T-cell (primary cell): ENCODE results near the gene CBFA2T2. TPM values are rescaled to one million over a fixed set of nuclear protein-coding genes. Genes with fewer than 3 reads are reported as not detected.
A peak's percentile ranks its signal among the peaks of the same experiment; 100 is the strongest.
"Not testable (repeated sequence)": the region's sequence is repeated elsewhere in the genome, so short reads cannot be mapped to it uniquely, and the experiment has no call there.

ENCODE experiments used
- ATAC-seq, 4 experiments: fragments of 200-7000 bp in 3 of 4; fragments of 150-1000 bp in 1 of 4; cut with Tn5 transposase; replicated peaks in 1 of 4; 1 replicate in 3 of 4; 2 replicates in 1 of 4; pipeline ENCODE4 v1.10.0; 2021; ENCODE audit warnings: moderate library complexity in 3 of 4, mild to moderate bottlenecking in 2 of 4, moderate number of reproducible peaks in 1 of 4
- CTCF ChIA-PET, 2 donors: fragments of 300-600 bp; sonication (Branson Sonifier 250); formaldehyde crosslinking; loops; one replicate each; lab custom pipeline; 2022; ENCODE audit warnings: antibody characterized with exemption in 2 of 2; lab: Charles Lee
- POLR2A ChIA-PET, 2 donors: fragments of 300-600 bp; sonication (Branson Sonifier 250); formaldehyde crosslinking; loops; one replicate each; lab custom pipeline; 2022; ENCODE audit warnings: antibody characterized with exemption in 2 of 2; lab: Charles Lee
- DNase-seq, 35 experiments: peaks; one replicate each; pipeline versions ENCODE4 v3.0.0 to v3.0.0-alpha.2; 2013 to 2023
- H3K27ac ChIP-seq: one replicate; pipeline ENCODE4 v1.5.1; 2013; ENCODE audit warnings: low read length
- H3K27me3 ChIP-seq, 2 experiments: replicated peaks in 1 of 2; 1 replicate in 1 of 2; 2 replicates in 1 of 2; pipeline versions ENCODE4 v1.6.1 to v1.7.0; 2013; ENCODE audit warnings: low read length in 1 of 2, mixed read lengths in 1 of 2; ENCODE audit not compliant: control insufficient read depth in 2 of 2, insufficient read depth in 2 of 2; ENCODE audit errors: extremely low read depth in 1 of 2
- H3K36me3 ChIP-seq, 2 donors: 1 replicate in 1 of 2; 2 replicates in 1 of 2; pipeline versions ENCODE4 v1.6.1 to v1.7.0; 2013; ENCODE audit warnings: low read length in 1 of 2; ENCODE audit not compliant: control insufficient read depth in 2 of 2, insufficient read depth in 1 of 2; ENCODE audit errors: extremely low read depth in 1 of 2
- H3K4me1 ChIP-seq, 2 experiments: 1 replicate in 1 of 2; 2 replicates in 1 of 2; pipeline versions ENCODE4 v1.6.1 to v1.7.0; 2013; ENCODE audit warnings: low read length in 2 of 2, mixed read lengths in 1 of 2; ENCODE audit not compliant: insufficient read depth in 2 of 2, control insufficient read depth in 1 of 2; ENCODE audit errors: extremely low read depth in 1 of 2
- H3K4me3 ChIP-seq, 2 donors: 1 replicate in 1 of 2; 2 replicates in 1 of 2; pipeline versions ENCODE4 v1.5.1 to v1.7.0; 2013; ENCODE audit warnings: mild to moderate bottlenecking in 2 of 2, low read length in 1 of 2, moderate library complexity in 1 of 2; ENCODE audit not compliant: control insufficient read depth in 1 of 2; ENCODE audit errors: extremely low read depth in 1 of 2
- H3K9me3 ChIP-seq: 2 replicates; pipeline ENCODE4 v1.7.0; 2013
- H3K27ac Mint-ChIP-seq, 2 donors: one replicate each; pipeline ENCODE4 v1.8.0; 2020 to 2021; ENCODE audit warnings: mild to moderate bottlenecking in 2 of 2, mixed read lengths in 2 of 2
- H3K27me3 Mint-ChIP-seq, 2 donors: one replicate each; pipeline ENCODE4 v1.8.0; 2021 to 2022; ENCODE audit warnings: mixed read lengths in 2 of 2
- H3K36me3 Mint-ChIP-seq: one replicate; pipeline ENCODE4 v1.8.0; 2021; ENCODE audit warnings: mixed read lengths
- H3K4me1 Mint-ChIP-seq, 3 donors: one replicate each; pipeline ENCODE4 v1.8.0; 2020 to 2022; ENCODE audit warnings: mixed read lengths in 3 of 3, mild to moderate bottlenecking in 1 of 3
- H3K4me3 Mint-ChIP-seq, 3 donors: one replicate each; pipeline ENCODE4 v1.8.0; 2020 to 2022; ENCODE audit warnings: mild to moderate bottlenecking in 3 of 3, mixed read lengths in 3 of 3, moderate library complexity in 3 of 3
- H3K9me3 Mint-ChIP-seq, 3 donors: one replicate each; pipeline ENCODE4 v1.8.0; 2020 to 2022; ENCODE audit warnings: mixed read lengths in 3 of 3
- WGBS: methylation state at CpG from one replicate; pipeline ENCODE4 v1.1.5; 2013; ENCODE audit warnings: missing lambda C conversion rate; ENCODE audit not compliant: insufficient coverage; 5-methylcytosine and 5-hydroxymethylcytosine counted together
- total RNA-seq, 35 experiments: library from RNA in 6 of 35; stranded (reverse) in 6 of 35; fragments of 120-200 nt in 1 of 35; gene quantifications; one replicate each; pipeline versions ENCODE4 v1.2.1 to v1.2.4 and lab custom pipeline; 2013 to 2026

The CBFA2T2 gene
- total RNA-seq, 5 donors from 2014 or later (not counting 1 experiment from before 2014, with no cell fraction given): 25.2 to 34.2 (median 31.0) TPM

DNA sequence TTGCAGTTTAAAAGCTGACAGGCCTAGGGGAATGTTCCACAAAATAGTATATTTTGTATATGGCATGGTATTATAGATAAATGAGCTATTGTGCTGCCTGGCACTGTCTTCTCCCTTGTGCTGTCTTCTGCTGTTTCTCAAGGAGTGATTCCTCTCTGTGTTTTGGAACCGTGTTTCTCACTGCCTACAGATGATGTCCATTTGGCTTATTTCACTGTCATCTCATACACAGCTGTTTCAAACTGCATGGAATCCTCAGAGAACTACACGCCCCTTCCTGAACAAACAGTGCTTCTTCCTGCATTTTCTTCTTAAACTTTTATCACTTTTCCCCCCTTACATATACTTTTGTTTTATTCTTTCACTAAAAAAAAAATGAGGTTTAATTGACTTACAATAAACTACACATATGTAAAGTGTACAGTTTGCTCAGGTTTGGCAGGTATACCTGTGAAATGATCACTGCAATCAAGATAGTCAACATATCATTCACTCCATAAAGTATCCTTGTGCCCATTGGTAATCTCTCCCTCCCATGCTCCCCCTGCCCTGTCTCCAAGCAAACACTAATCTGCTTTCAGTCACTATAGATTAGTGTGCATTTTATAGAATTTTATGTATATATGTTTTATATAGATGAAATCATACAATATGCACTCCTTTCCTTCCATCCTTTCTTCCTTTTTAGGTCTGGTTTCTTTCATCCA lies 43.0 kb downstream of the CBFA2T2 start:
- WGBS: 80% methylated on average over 2 of the region's 2 CpGs
- Histone ChIP-seq H3K4me1 (peaks cover 0 to 2% of the 10 kb centered on the region in 2 experiments), H3K36me3 (peaks cover 0 to 1% of the 10 kb centered on the region in 2 donors), H3K27ac (no peak overlapping the region), H3K9me3 (no peaks in the 10 kb centered on the region), H3K27me3 (no peaks in the 10 kb centered on the region), H3K4me3 (no peak overlapping the region)
- Mint-ChIP-seq H3K4me1 (peaks cover 31 to 32% (median 31%) of the 10 kb centered on the region in 3 donors), H3K9me3 (no peaks in the 10 kb centered on the region), H3K36me3 (peaks cover 18% of the 10 kb centered on the region), H3K27ac (peak overlapping the region; percentile 1 to 55), H3K4me3 (no peak overlapping the region), H3K27me3 (no peaks in the 10 kb centered on the region)
- ATAC-seq (no peak), DNase-seq (no peak)
- CTCF ChIA-PET: interaction anchor here in 1 of 2 donors (0.6 kb wide), 1 partner anchor 253 kb away, joined by 5 read pairs; no protein-coding TSS in a partner anchor
- POLR2A ChIA-PET: interaction anchor here in 1 of 2 donors (0.6 kb wide), 1 partner anchor 30 kb away, joined by 8 read pairs; no protein-coding TSS in a partner anchor

- H3K4me1 ChIP-seq, DNase-seq, H3K9me3 Mint-ChIP-seq, POLR2A ChIA-PET, H3K4me3 Mint-ChIP-seq, H3K27me3 ChIP-seq, H3K27ac ChIP-seq, H3K36me3 ChIP-seq, ATAC-seq, H3K27ac Mint-ChIP-seq, H3K9me3 ChIP-seq, CTCF ChIA-PET, H3K27me3 Mint-ChIP-seq, H3K4me3 ChIP-seq: not testable (repeated sequence)
- Mint-ChIP-seq H3K4me1 (peaks cover 40 to 44% (median 40%) of the 10 kb centered on the region in 3 donors), H3K36me3 (peaks cover 15% of the 10 kb centered on the region)
- WGBS: no CpG with 5 or more reads among the region's 8 CpGs
These were observed 45.8 kb downstream of the CBFA2T2 start for GRCh38 chr20:33535717-33536116.

DNA sequence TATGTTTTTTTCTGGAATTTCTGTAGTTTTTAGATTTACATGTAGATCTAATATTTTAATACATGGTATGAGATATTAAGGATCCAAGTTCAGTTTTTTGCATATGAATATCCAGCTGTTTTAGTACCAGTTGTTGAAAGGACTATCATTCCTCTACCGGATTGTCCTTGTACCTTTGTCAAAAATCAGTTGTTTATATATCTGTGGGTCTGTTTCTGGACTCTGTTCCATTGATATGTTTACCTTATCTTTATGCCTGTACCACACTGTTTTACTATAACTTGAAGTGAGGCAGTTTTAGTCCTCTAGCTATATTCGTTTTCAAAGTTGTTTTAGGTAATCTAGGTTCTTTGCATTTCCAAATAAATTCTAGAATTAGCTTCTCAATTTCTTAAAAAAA lies 47.7 kb downstream of the CBFA2T2 start:
- H3K4me1 Mint-ChIP-seq: peaks cover 26 to 32% (median 29%) of the 10 kb centered on the region in 3 donors
- no peaks in the 10 kb centered on the region for H3K9me3 ChIP-seq
- H3K27ac ChIP-seq: no peak overlapping the region
- POLR2A ChIA-PET: interaction anchor here in 1 of 2 donors (0.6 kb wide), 1 partner anchor 38 kb away, joined by 4 read pairs; no protein-coding TSS in a partner anchor
- no peak for ATAC-seq
- H3K4me1 ChIP-seq: no peaks in the 10 kb centered on the region
- no peaks in the 10 kb centered on the region for H3K36me3 ChIP-seq
- WGBS: no CpG with 5 or more reads among the region's 2 CpGs
- no peaks in the 10 kb centered on the region for H3K27me3 Mint-ChIP-seq
- H3K4me3 Mint-ChIP-seq: no peak overlapping the region
- no peak for DNase-seq
- H3K9me3 Mint-ChIP-seq: no peaks in the 10 kb centered on the region
- H3K27me3 ChIP-seq: no peaks in the 10 kb centered on the region
- H3K27ac Mint-ChIP-seq: no peak overlapping the region
- no peak overlapping the region for H3K4me3 ChIP-seq
- CTCF ChIA-PET: interaction anchor here in 1 of 2 donors (0.6 kb wide), 1 partner anchor 14 kb away, joined by 4 read pairs; no protein-coding TSS in a partner anchor
- peaks cover 15% of the 10 kb centered on the region for H3K36me3 Mint-ChIP-seq

GRCh38 chr20:33539129-33539528 lies 49.2 kb downstream of the CBFA2T2 start:
- no peak overlapping the region for H3K4me3 ChIP-seq
- no peaks in the 10 kb centered on the region for H3K27me3 Mint-ChIP-seq
- H3K9me3 Mint-ChIP-seq: no peaks in the 10 kb centered on the region
- WGBS: no CpG with 5 or more reads among the region's 1 CpG
- peaks cover 8% of the 10 kb centered on the region for H3K36me3 Mint-ChIP-seq
- DNase-seq: no peak
- H3K36me3 ChIP-seq: no peaks in the 10 kb centered on the region
- H3K27ac Mint-ChIP-seq: no peak overlapping the region
- ChIA-PET POLR2A (no interaction called here), CTCF (no interaction called here)
- no peak overlapping the region for H3K4me3 Mint-ChIP-seq
- no peaks in the 10 kb centered on the region for H3K27me3 ChIP-seq
- H3K4me1 Mint-ChIP-seq: peaks cover 19 to 30% (median 24%) of the 10 kb centered on the region in 3 donors
- H3K9me3 ChIP-seq: no peaks in the 10 kb centered on the region
- no peak for ATAC-seq
- no peaks in the 10 kb centered on the region for H3K4me1 ChIP-seq
- H3K27ac ChIP-seq: no peak overlapping the region

- peaks cover 19 to 31% (median 24%) of the 10 kb centered on the region in 3 donors for H3K4me1 Mint-ChIP-seq
- Histone ChIP-seq H3K27ac (no peak overlapping the region), H3K27me3 (no peaks in the 10 kb centered on the region), H3K9me3 (no peaks in the 10 kb centered on the region), H3K4me3 (no peak overlapping the region), H3K4me1 (no peaks in the 10 kb centered on the region), H3K36me3 (no peaks in the 10 kb centered on the region)
- DNase-seq: no peak
- no peaks in the 10 kb centered on the region for H3K9me3 Mint-ChIP-seq
- no peak overlapping the region for H3K27ac Mint-ChIP-seq
- H3K4me3 Mint-ChIP-seq: no peak overlapping the region
- POLR2A ChIA-PET: interaction anchor here (0.5 to 0.7 kb wide), 2 partner anchors 14 to 226 kb away, joined by 3 read pairs; no protein-coding TSS in a partner anchor
- H3K36me3 Mint-ChIP-seq: peaks cover 8% of the 10 kb centered on the region
- no peak for ATAC-seq
- CTCF ChIA-PET: no interaction called here
- 100% methylated on average over 1 of the region's 4 CpGs for WGBS
- H3K27me3 Mint-ChIP-seq: no peaks in the 10 kb centered on the region
These were observed 50.5 kb downstream of the CBFA2T2 start for GRCh38 chr20:33540427-33540826.

GRCh38 chr20:33541074-33541473 lies 51.2 kb downstream of the CBFA2T2 start:
- no peak for ATAC-seq

More at GRCh38 chr20:33541074-33541473, 51.2 kb downstream of the CBFA2T2 start:
- H3K4me1 ChIP-seq: no peaks in the 10 kb centered on the region
- peaks cover 8% of the 10 kb centered on the region for H3K36me3 Mint-ChIP-seq
- no peak overlapping the region for H3K4me3 Mint-ChIP-seq
- WGBS: 100% methylated on average over 4 of the region's 4 CpGs
- DNase-seq: no peak
- ChIA-PET POLR2A (no interaction called here), CTCF (no interaction called here)
- no peaks in the 10 kb centered on the region for H3K9me3 Mint-ChIP-seq
- H3K9me3 ChIP-seq: no peaks in the 10 kb centered on the region
- H3K27ac Mint-ChIP-seq: no peak overlapping the region
- no peak overlapping the region for H3K4me3 ChIP-seq
- no peaks in the 10 kb centered on the region for H3K27me3 Mint-ChIP-seq
- no peaks in the 10 kb centered on the region for H3K27me3 ChIP-seq
- no peak overlapping the region for H3K27ac ChIP-seq
- peaks cover 19 to 31% (median 24%) of the 10 kb centered on the region in 3 donors for H3K4me1 Mint-ChIP-seq
- no peaks in the 10 kb centered on the region for H3K36me3 ChIP-seq
